ENCODE results near the gene SPI1.
"Not testable (repeated sequence)": the region's sequence is repeated elsewhere in the genome, so short reads cannot be mapped to it uniquely, and the experiment has no call there.

The SPI1 gene

DNA sequence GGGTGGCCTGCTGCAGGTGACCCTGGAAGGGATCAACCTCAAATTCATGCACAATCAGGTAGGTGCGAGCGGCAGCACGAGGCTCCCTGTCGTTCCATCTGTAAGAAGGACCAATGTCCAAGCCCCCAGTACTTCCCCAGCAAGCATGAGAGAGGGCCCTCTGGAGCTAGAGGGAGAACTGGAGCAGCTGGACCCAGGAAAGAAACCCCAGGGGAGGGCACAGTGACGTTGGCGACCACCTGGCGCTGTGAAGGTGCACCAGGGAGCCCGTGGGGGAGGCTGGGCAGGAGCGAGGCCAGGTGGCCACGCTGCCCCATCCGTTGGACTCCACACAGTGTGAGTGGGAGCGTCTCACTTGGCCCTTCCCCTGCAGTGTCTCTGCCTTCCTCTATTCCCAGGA, 53.8 kb downstream of the SPI1 start:
- no peak for DNase-seq (ENCODE audit: low spot score)

DNA sequence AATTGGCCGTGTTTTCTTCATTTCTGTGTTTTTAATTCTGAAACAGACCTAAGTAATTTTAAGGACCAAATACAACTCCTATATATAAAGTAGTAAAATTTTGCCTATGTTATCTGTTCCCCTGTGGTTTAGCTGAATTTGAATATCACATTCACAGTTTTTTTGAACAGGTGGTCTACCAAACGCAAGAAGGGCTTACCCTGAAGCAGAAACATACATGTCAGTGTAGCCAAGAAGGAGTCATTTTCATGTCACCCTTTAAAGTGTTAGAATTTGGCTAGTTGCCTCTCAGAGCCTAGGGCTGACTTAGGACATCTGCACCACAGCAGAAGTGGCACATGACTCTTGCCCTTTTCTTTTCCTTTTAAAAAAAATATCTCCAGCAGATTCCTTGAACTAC, 60.2 kb downstream of the SPI1 start:
- no peak for DNase-seq (ENCODE audit: low spot score)

DNA sequence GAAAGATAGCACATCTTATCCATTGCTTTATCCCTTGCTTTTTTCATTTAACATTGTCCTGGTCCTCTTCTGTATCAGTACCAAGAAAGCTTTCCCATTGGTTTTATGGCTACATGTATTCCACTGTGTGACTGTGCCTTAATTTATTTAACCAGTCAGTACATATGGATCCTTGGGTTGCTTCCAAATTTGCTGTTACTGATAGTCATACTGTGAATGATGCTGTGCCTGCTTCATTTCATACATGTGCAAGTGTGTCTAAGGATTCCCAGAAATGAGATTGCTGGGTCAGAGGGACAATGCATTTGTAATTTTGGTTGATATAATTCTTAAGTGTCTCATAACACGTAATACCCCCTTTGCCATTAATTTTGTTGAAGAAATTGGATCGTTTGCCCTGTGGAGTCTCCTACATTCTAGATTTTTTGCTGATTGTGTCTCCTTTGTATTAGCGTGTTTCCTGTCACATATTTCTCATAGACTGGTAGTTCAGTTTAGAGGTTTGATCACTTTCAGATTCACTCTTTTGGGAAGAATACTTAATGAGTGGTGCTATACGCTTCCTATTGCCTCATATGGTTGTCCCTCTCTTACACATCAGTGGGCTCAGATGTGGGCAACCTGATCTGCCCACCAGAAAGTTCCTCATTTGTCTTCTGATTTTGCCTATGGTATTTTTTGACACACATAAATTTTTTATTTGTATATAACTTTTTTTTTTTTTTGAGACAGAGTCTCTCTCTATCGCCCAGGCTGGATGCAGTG, 61.1 kb downstream of the SPI1 start:
- no peak for DNase-seq (ENCODE audit: low spot score)

DNA sequence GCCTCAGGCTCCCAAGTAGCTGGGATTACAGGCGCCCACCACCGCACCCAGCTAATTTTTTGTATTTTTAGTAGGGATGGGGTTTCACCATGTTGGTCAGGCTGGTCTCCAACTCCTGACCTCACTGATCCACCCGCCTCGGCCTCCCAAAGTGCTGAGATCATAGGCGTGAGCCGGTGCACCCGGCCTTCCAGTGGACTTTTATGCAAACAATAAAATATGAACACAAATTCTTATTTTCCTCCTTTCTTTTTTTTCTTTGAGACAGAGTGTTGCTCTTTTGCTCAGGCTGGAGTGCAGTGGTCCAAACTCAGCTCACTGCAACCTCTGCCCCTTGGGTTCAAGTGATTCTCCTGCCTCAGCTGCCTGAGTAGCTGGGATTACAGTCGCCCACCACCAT, 61.8 kb downstream of the SPI1 start:
- DNase-seq (ENCODE audit: low spot score), result not testable (repeated sequence)

DNA sequence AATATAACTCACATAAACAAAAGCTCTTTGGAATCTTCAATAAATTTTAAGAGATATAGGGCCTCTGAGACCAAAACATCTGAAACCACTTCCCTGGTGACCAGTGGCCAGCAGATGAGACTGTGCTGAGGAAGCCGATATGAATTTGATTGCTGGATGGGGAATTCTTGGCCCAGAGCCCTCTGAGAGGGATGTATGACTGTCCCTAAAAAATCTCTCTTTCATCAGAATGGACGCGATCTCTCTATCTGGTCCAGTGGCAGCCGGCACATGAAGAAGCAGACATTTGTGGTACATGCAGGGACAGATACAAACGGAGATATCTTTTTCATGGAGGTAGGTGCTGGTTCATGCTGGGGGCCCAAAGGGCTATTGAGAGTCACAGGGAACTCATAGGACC, 63.4 kb downstream of the SPI1 start:
- no peak for DNase-seq (ENCODE audit: low spot score)

DNA sequence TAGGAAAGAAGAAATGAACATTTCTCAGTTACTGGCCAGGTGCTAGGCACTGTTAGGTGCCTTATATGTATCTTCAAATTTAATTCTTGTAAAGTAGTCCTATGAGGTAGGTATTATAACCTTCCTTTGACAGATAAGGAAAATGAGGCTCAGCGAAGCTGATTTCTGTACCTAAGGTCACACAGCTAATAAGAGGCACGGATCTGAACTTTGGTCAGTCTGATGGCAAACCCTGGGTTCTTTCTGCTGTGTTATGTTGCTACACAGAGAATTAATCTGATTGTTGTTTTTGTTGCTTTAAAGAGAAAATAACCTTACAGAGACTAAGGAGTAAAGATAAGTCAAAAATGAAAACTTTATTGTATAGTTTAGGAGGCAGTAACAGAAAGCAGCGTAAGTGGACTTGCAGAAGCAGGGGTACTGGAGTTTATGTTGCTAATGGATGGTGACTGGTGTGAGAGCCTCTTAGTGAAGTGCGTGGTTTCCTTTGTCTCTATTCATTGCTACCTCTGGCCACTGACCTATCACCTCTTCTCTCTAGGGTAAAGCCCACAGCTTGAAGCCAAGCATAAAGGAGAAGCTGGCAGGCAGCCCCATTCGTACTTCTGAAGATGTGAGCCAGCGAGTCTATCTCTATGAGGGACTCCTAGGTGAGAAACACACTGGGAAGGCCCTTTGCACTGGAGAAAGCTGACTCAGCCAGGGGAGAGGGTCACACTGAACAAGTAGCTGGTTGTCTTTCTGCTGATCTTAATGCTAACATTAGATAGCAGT, 70.1 kb downstream of the SPI1 start:
- no peak for DNase-seq (ENCODE audit: low spot score)

DNA sequence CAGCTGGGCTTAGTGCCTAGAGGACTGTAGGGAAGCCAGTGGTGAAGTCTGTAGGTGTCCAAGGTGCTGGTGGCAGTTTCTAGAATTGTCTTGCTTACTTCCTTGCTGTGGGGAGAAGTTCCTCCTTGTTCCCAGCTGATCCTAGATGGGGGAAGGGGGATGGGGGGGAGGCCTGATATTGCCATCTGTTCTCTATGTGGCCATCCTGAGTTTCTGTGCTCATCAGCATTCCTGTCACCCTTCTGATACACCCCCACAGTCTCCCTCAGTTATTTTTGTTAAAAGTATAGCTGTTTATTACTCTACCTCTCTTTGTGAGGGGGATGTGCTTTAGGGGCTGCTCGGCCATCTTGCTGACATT, 71.9 kb downstream of the SPI1 start:
- no peak for DNase-seq (ENCODE audit: low spot score)

DNA sequence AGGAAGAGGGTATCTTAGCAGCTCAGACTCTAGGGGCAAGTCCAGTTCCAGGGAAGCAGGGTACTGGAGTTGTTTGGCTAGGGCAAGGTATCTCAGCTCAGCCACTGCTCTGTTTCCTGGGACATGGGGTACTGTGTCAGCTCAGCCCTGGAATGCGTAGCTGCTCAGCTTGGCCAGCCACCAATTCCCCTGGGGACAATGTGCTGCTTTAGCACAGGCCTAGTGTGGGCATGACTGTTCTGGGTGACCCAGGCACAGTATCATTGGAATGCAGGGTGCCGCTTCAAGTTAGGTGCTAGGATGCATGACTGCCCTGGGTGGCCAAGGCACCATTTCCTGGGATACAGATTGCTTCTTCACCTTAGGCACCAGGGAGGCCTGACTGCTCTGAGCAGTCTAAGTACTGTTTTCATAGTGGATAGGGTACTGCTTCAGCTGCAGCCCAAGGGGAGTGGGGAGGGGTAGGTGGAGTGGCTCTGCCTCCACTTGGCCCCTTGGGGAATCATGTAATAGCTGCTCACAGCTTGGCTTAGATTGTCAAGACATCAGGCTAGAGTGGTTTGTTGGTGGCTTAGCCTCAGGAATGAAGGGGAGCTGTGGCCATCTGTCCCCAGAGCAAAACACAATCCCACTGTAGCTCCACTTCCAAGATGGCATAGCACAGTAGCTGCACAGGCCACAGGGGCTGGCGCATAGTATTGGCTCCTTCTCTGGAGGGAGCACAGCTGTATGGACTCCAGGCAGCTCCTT, 72.4 kb downstream of the SPI1 start:
- no peak for DNase-seq (ENCODE audit: low spot score)

Data from iPS-NIHi11 (cell line).